Activated CD4-positive, alpha-beta T cell treated with anti-CD3 and anti-CD28 coated beads for 36 hours (primary cell): ENCODE results near the gene PKNOX2. TPM values are rescaled to one million over a fixed set of nuclear protein-coding genes. Genes with fewer than 3 reads are reported as not detected.

Experiments
- ATAC-seq: fragments of 200-7000 bp; cut with Tn5 transposase; one replicate; pipeline ENCODE4 v1.10.0; 2021; ENCODE audit warnings: mild to moderate bottlenecking, moderate library complexity
- CTCF ChIA-PET: fragments of 350-600 bp; sonication (Branson Sonifier 250); formaldehyde crosslinking; loops from one replicate; lab custom pipeline; 2021; ENCODE audit warnings: antibody characterized with exemption; lab: Charles Lee
- POLR2A ChIA-PET: fragments of 350-600 bp; sonication (Branson Sonifier 250); formaldehyde crosslinking; loops from one replicate; lab custom pipeline; 2021; ENCODE audit warnings: antibody characterized with exemption, inconsistent platforms; lab: Charles Lee
- DNase-seq: peaks from one replicate; pipeline ENCODE4 v3.0.0-alpha.2; 2020
- H3K27ac Mint-ChIP-seq: one replicate; pipeline ENCODE4 v1.8.0; 2021; ENCODE audit warnings: mixed read lengths
- H3K27me3 Mint-ChIP-seq: one replicate; pipeline ENCODE4 v1.8.0; 2021; ENCODE audit warnings: mixed read lengths
- H3K36me3 Mint-ChIP-seq: one replicate; pipeline ENCODE4 v1.8.0; 2021; ENCODE audit warnings: low read depth, mixed read lengths
- H3K4me1 Mint-ChIP-seq: one replicate; pipeline ENCODE4 v1.8.0; 2021; ENCODE audit warnings: mixed read lengths
- H3K4me3 Mint-ChIP-seq: one replicate; pipeline ENCODE4 v1.8.0; 2021; ENCODE audit warnings: mild to moderate bottlenecking, moderate library complexity, mixed read lengths
- H3K9me3 Mint-ChIP-seq: one replicate; pipeline ENCODE4 v1.8.0; 2021; ENCODE audit warnings: low read depth, mixed read lengths
- intact Hi-C, 2 experiments: fragments of 100-400 bp; cut with DNase I in 1 of 2; cut with micrococcal nuclease in 1 of 2; formaldehyde crosslinking; loops; one replicate each; pipeline versions ENCODE4 v1.14.2 to v1.15.1; 2022 to 2024; cut with DNase I, micrococcal nuclease
- total RNA-seq, 2 experiments: library from RNA; stranded (reverse); gene quantifications; one replicate each; pipeline ENCODE4 v1.2.3, GENCODE V29; 2021

The PKNOX2 gene
- total RNA-seq, 2 experiments from 2014 or later: not detected

GRCh38 chr11:125297346-125297915 lies 132.9 kb downstream of the PKNOX2 start:
- ATAC-seq: no peak
- POLR2A ChIA-PET: no interaction called here
- peaks cover 7% of the 10 kb centered on the region for H3K27me3 Mint-ChIP-seq
- CTCF ChIA-PET: no interaction called here
- intact Hi-C loops: no loop called here
- DNase-seq: no peak
- H3K4me3 Mint-ChIP-seq: no peak overlapping the region
- no peaks in the 10 kb centered on the region for H3K9me3 Mint-ChIP-seq
- H3K4me1 Mint-ChIP-seq: no peaks in the 10 kb centered on the region
- H3K36me3 Mint-ChIP-seq: no peaks in the 10 kb centered on the region
- H3K27ac Mint-ChIP-seq: no peak overlapping the region

GRCh38 chr11:125299061-125299615 lies 134.6 kb downstream of the PKNOX2 start:
- Mint-ChIP-seq H3K27ac (no peak overlapping the region), H3K36me3 (no peaks in the 10 kb centered on the region), H3K27me3 (peaks cover 6% of the 10 kb centered on the region), H3K9me3 (no peaks in the 10 kb centered on the region), H3K4me1 (no peaks in the 10 kb centered on the region), H3K4me3 (no peak overlapping the region)
- ChIA-PET CTCF (no interaction called here), POLR2A (no interaction called here)
- no peak for DNase-seq
- intact Hi-C loops: no loop called here
- ATAC-seq: no peak

- no peak for ATAC-seq
- H3K36me3 Mint-ChIP-seq: no peaks in the 10 kb centered on the region
- POLR2A ChIA-PET: no interaction called here
- CTCF ChIA-PET: interaction anchor here (0.7 kb wide), 1 partner anchor 11 kb away, joined by 3 read pairs; no protein-coding TSS in a partner anchor
- intact Hi-C loops: no loop called here
- no peaks in the 10 kb centered on the region for H3K9me3 Mint-ChIP-seq
- DNase-seq: no peak
- no peak overlapping the region for H3K4me3 Mint-ChIP-seq
- peaks cover 4% of the 10 kb centered on the region for H3K27me3 Mint-ChIP-seq
- no peak overlapping the region for H3K27ac Mint-ChIP-seq
- no peaks in the 10 kb centered on the region for H3K4me1 Mint-ChIP-seq
Observed at GRCh38 chr11:125299821-125300220, 135.3 kb downstream of the PKNOX2 start.

GRCh38 chr11:125300791-125301218 lies 136.3 kb downstream of the PKNOX2 start:
- no peak for ATAC-seq
- H3K4me3 Mint-ChIP-seq: no peak overlapping the region
- POLR2A ChIA-PET: no interaction called here

GRCh38 chr11:125301346-125301745 lies 136.8 kb downstream of the PKNOX2 start:
- H3K27me3 Mint-ChIP-seq: peaks cover under 1% of the 10 kb centered on the region
- ATAC-seq (no peak), DNase-seq (no peak)
- POLR2A ChIA-PET: no interaction called here
- no peak overlapping the region for H3K27ac Mint-ChIP-seq
- no peaks in the 10 kb centered on the region for H3K4me1 Mint-ChIP-seq
- intact Hi-C loops: no loop called here
- no peak overlapping the region for H3K4me3 Mint-ChIP-seq
- H3K9me3 Mint-ChIP-seq: no peaks in the 10 kb centered on the region
- no peaks in the 10 kb centered on the region for H3K36me3 Mint-ChIP-seq
- CTCF ChIA-PET: no interaction called here

More at GRCh38 chr11:125300791-125301218, 136.3 kb downstream of the PKNOX2 start:
- Mint-ChIP-seq H3K27me3 (peaks cover 4% of the 10 kb centered on the region), H3K4me1 (no peaks in the 10 kb centered on the region), H3K9me3 (no peaks in the 10 kb centered on the region), H3K27ac (no peak overlapping the region), H3K36me3 (no peaks in the 10 kb centered on the region)
- DNase-seq: no peak
- intact Hi-C loops: no loop called here
- CTCF ChIA-PET: no interaction called here

- Mint-ChIP-seq H3K4me3 (no peak overlapping the region), H3K36me3 (no peaks in the 10 kb centered on the region), H3K27me3 (peaks cover 4% of the 10 kb centered on the region), H3K27ac (no peak overlapping the region), H3K4me1 (no peaks in the 10 kb centered on the region), H3K9me3 (no peaks in the 10 kb centered on the region)
- POLR2A ChIA-PET: interaction anchor here (0.5 kb wide), 1 partner anchor 85 kb away, joined by 3 read pairs; no protein-coding TSS in a partner anchor
- DNase-seq (no peak), ATAC-seq (no peak)
- intact Hi-C loops: no loop called here
- CTCF ChIA-PET: interaction anchor here (1.2 kb wide), 1 partner anchor 18 kb away, joined by 3 read pairs; no protein-coding TSS in a partner anchor
Observed at GRCh38 chr11:125303186-125303585, 138.6 kb downstream of the PKNOX2 start.

GRCh38 chr11:125303694-125304093 lies 139.1 kb downstream of the PKNOX2 start:
- H3K4me1 Mint-ChIP-seq: no peaks in the 10 kb centered on the region
- H3K27me3 Mint-ChIP-seq: peaks cover 4% of the 10 kb centered on the region
- H3K9me3 Mint-ChIP-seq: no peaks in the 10 kb centered on the region
- intact Hi-C loops: no loop called here
- ATAC-seq (no peak), DNase-seq (no peak)
- H3K4me3 Mint-ChIP-seq: no peak overlapping the region
- H3K27ac Mint-ChIP-seq: no peak overlapping the region
- ChIA-PET POLR2A (no interaction called here), CTCF (interaction anchor here (0.7 to 1.2 kb wide), 2 partner anchors 14 to 17 kb away, joined by 3 to 4 read pairs; no protein-coding TSS in a partner anchor)
- no peaks in the 10 kb centered on the region for H3K36me3 Mint-ChIP-seq

- Mint-ChIP-seq H3K9me3 (no peaks in the 10 kb centered on the region), H3K27me3 (peaks cover 6% of the 10 kb centered on the region), H3K4me1 (no peaks in the 10 kb centered on the region), H3K27ac (no peak overlapping the region), H3K36me3 (no peaks in the 10 kb centered on the region), H3K4me3 (no peak overlapping the region)
- no peak for DNase-seq
- ChIA-PET CTCF (interaction anchor here (0.7 kb wide), 1 partner anchor 13 kb away, joined by 4 read pairs; no protein-coding TSS in a partner anchor), POLR2A (no interaction called here)
- ATAC-seq: no peak
- intact Hi-C loops: no loop called here
Observed at GRCh38 chr11:125304136-125304535, 139.6 kb downstream of the PKNOX2 start.

GRCh38 chr11:125304876-125305275 lies 140.3 kb downstream of the PKNOX2 start:
- no peaks in the 10 kb centered on the region for H3K36me3 Mint-ChIP-seq
- CTCF ChIA-PET: no interaction called here

GRCh38 chr11:125305345-125305744 lies 140.8 kb downstream of the PKNOX2 start:
- H3K9me3 Mint-ChIP-seq: no peaks in the 10 kb centered on the region
- H3K36me3 Mint-ChIP-seq: no peaks in the 10 kb centered on the region
- peaks cover 11% of the 10 kb centered on the region for H3K27me3 Mint-ChIP-seq
- DNase-seq (no peak), ATAC-seq (no peak)
- ChIA-PET CTCF (no interaction called here), POLR2A (no interaction called here)
- H3K27ac Mint-ChIP-seq: no peak overlapping the region
- no peak overlapping the region for H3K4me3 Mint-ChIP-seq
- no peaks in the 10 kb centered on the region for H3K4me1 Mint-ChIP-seq
- intact Hi-C loops: no loop called here

More at GRCh38 chr11:125304876-125305275, 140.3 kb downstream of the PKNOX2 start:
- no peaks in the 10 kb centered on the region for H3K4me1 Mint-ChIP-seq
- POLR2A ChIA-PET: no interaction called here
- no peak overlapping the region for H3K4me3 Mint-ChIP-seq
- DNase-seq: no peak
- no peaks in the 10 kb centered on the region for H3K9me3 Mint-ChIP-seq
- peaks cover 11% of the 10 kb centered on the region for H3K27me3 Mint-ChIP-seq
- no peak for ATAC-seq
- no peak overlapping the region for H3K27ac Mint-ChIP-seq
- intact Hi-C loops: no loop called here

GRCh38 chr11:125306476-125306875 lies 141.9 kb downstream of the PKNOX2 start:
- POLR2A ChIA-PET: no interaction called here
- no peaks in the 10 kb centered on the region for H3K4me1 Mint-ChIP-seq
- intact Hi-C loops: no loop called here
- no peaks in the 10 kb centered on the region for H3K9me3 Mint-ChIP-seq
- DNase-seq (no peak), ATAC-seq (no peak)
- CTCF ChIA-PET: no interaction called here
- H3K27ac Mint-ChIP-seq: no peak overlapping the region
- H3K27me3 Mint-ChIP-seq: peaks cover 16% of the 10 kb centered on the region
- H3K4me3 Mint-ChIP-seq: no peak overlapping the region
- no peaks in the 10 kb centered on the region for H3K36me3 Mint-ChIP-seq

- no peak for ATAC-seq
- H3K4me1 Mint-ChIP-seq: no peaks in the 10 kb centered on the region
- H3K9me3 Mint-ChIP-seq: no peaks in the 10 kb centered on the region
- no peaks in the 10 kb centered on the region for H3K36me3 Mint-ChIP-seq
- no peak overlapping the region for H3K27ac Mint-ChIP-seq
- ChIA-PET POLR2A (no interaction called here), CTCF (no interaction called here)
- intact Hi-C loops: no loop called here
- no peak overlapping the region for H3K4me3 Mint-ChIP-seq
- no peak for DNase-seq
- peaks cover 18% of the 10 kb centered on the region for H3K27me3 Mint-ChIP-seq
Observed at GRCh38 chr11:125308246-125308645, 143.7 kb downstream of the PKNOX2 start.
